ENCODE measurements around the gene RASAL2. TPM values are rescaled to one million over a fixed set of nuclear protein-coding genes. Genes with fewer than 3 reads are reported as not detected.

Gene RASAL2
- polyA plus RNA-seq, 1 experiment, result 27.7 TPM

DNA sequence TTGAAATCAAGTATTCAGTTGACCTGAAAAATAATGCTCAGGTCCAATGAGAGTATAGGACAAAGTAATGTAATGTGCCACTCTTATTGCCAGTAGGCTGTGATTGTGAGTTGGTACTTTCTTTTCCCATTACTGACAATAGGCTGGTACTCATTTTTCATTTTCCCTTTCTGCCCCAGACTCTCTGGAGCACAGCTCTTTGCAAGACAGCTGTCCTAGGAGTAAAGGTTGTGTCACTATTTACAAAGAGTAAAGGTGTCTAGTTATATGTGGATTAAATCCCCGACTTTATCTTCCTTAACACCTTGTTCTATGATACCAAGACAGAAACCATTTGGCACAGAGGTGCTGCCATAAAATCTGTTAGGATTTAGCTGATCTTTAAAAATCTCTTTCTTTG, 32.3 kb upstream of the RASAL2 start:
- no peaks in the 10 kb centered on the region for H3K27me3 ChIP-seq (ENCODE audit: control insufficient read depth, insufficient read depth, low read length)
- TF ChIP-seq, protein P1, sequence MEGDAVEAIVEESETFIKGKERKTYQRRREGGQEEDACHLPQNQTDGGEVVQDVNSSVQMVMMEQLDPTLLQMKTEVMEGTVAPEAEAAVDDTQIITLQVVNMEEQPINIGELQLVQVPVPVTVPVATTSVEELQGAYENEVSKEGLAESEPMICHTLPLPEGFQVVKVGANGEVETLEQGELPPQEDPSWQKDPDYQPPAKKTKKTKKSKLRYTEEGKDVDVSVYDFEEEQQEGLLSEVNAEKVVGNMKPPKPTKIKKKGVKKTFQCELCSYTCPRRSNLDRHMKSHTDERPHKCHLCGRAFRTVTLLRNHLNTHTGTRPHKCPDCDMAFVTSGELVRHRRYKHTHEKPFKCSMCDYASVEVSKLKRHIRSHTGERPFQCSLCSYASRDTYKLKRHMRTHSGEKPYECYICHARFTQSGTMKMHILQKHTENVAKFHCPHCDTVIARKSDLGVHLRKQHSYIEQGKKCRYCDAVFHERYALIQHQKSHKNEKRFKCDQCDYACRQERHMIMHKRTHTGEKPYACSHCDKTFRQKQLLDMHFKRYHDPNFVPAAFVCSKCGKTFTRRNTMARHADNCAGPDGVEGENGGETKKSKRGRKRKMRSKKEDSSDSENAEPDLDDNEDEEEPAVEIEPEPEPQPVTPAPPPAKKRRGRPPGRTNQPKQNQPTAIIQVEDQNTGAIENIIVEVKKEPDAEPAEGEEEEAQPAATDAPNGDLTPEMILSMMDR (IDR thresholded peaks at IDR 0.05; ENCODE audit: insufficient read depth, low read depth, low read length), result no peak
- H3K36me3 ChIP-seq (ENCODE audit: control insufficient read depth, insufficient read depth, low read length), result no peaks in the 10 kb centered on the region
- POLR2A ChIA-PET, result interaction anchor here (0.6 kb wide), 1 partner anchor 24 kb away, joined by 3 read pairs; no protein-coding TSS in a partner anchor
- no peak for DNase-seq (ENCODE audit: low read depth)
- H3K4me3 ChIP-seq (ENCODE audit: low read depth, low read length), result no peak overlapping the region
- CTCF ChIA-PET, result interaction anchor here (1.5 to 1.7 kb wide), 2 partner anchors 9 to 10 kb away, joined by 5 read pairs; no protein-coding TSS in a partner anchor

DNA sequence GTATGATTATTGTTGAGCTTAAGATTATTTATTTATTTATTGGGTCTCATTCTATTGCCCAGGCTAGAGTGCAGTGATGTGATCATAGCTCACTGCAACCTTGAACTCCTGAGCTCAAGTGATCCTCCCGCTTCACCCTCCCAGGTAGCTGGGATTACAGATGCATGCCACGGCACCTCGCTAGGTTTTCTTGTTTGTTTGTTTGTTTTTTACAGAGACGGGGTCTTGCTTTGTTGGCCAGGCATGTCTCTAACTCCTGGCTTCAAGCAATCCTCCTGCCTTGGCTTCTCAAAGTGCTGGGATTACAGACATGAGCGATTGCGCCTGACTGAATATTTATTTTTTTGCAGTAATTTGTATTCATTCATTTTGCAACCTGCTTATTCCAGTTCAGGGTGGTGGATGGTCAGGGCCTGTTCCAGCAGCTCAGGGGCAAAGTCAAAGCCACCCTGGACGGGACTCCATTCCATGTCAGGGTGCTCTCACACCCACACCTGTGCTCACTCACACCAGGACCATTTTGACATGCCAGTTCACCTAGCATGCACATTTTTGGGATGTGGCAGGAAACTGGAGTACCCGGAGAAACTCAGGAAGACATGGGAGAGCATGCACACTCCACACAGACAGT, 29.6 kb upstream of the RASAL2 start:
- ChIA-PET CTCF (no interaction called here), POLR2A (no interaction called here)
- Histone ChIP-seq H3K27me3 (ENCODE audit: control insufficient read depth, insufficient read depth, low read length) (no peaks in the 10 kb centered on the region), H3K4me3 (ENCODE audit: low read depth, low read length) (no peak overlapping the region), H3K36me3 (ENCODE audit: control insufficient read depth, insufficient read depth, low read length) (no peaks in the 10 kb centered on the region)
- TF ChIP-seq, protein P1 (IDR thresholded peaks at IDR 0.05; ENCODE audit: insufficient read depth, low read depth, low read length), result no peak
- DNase-seq (ENCODE audit: low read depth), result no peak

DNA sequence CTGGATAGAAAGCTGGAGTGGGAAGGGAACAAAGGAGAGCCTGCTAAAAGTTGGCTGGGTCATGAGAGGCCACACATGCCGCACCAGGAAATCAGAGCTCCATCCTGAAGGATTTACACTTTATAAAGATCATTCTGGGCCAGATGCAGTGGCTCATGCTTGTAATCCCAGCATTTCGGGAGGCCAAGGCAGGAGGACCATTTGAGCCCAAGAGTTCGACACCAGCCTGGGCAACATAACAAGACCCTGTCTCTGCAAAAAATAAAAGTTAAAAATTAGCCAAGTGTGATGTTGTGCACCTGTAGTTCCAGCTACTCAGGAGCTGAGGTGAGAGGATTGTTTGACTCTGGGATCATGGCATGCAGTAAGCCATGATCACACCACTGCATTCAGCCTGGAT, 28.7 kb upstream of the RASAL2 start:
- no peak for DNase-seq (ENCODE audit: low read depth)
- TF ChIP-seq, protein P1 (IDR thresholded peaks at IDR 0.05; ENCODE audit: insufficient read depth, low read depth, low read length), result no peak
- Histone ChIP-seq H3K27me3 (ENCODE audit: control insufficient read depth, insufficient read depth, low read length) (no peaks in the 10 kb centered on the region), H3K36me3 (ENCODE audit: control insufficient read depth, insufficient read depth, low read length) (no peaks in the 10 kb centered on the region), H3K4me3 (ENCODE audit: low read depth, low read length) (no peak overlapping the region)
- ChIA-PET CTCF (interaction anchor here (1.0 kb wide), 1 partner anchor 18 kb away, joined by 3 read pairs; no protein-coding TSS in a partner anchor), POLR2A (no interaction called here)

DNA sequence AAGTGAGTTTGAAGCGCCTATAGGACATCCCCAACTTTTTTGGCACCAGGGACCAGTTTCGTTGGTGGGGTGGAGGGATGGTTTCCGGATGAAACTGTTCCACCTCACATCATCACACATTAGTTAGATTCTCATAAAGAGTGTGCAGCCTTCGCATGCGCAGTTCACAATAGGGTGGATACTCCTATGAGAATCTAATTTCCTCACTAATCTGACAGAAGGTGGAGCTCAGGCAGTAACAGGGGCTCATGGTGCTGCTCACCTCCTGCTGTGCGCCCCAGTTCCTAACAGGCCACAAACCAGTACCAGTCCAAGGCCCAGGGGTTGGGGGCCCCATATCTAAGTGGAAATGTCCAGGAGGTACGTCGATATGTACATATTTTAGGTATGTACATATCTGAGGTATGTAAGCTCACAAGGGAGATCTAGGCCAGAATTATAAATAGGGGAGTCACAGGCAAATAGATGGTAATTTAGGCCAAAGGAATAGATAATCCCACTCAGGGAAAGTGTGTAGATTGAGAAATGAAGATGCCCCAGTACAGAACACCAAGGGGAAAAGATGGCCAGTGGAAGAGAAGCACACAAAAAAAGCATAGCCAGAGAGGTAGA, 27.5 kb upstream of the RASAL2 start:
- Histone ChIP-seq H3K4me3 (ENCODE audit: low read depth, low read length) (no peak overlapping the region), H3K36me3 (ENCODE audit: control insufficient read depth, insufficient read depth, low read length) (no peaks in the 10 kb centered on the region), H3K27me3 (ENCODE audit: control insufficient read depth, insufficient read depth, low read length) (no peaks in the 10 kb centered on the region)
- DNase-seq (ENCODE audit: low read depth), result no peak
- ChIA-PET POLR2A (interaction anchor here (0.5 kb wide), 1 partner anchor 29 kb away, joined by 3 read pairs; no protein-coding TSS in a partner anchor), CTCF (interaction anchor here (0.8 to 1.2 kb wide), 2 partner anchors 8 to 90 kb away, joined by 3 read pairs; no protein-coding TSS in a partner anchor)
- TF ChIP-seq, protein P1 (IDR thresholded peaks at IDR 0.05; ENCODE audit: insufficient read depth, low read depth, low read length), result no peak

DNA sequence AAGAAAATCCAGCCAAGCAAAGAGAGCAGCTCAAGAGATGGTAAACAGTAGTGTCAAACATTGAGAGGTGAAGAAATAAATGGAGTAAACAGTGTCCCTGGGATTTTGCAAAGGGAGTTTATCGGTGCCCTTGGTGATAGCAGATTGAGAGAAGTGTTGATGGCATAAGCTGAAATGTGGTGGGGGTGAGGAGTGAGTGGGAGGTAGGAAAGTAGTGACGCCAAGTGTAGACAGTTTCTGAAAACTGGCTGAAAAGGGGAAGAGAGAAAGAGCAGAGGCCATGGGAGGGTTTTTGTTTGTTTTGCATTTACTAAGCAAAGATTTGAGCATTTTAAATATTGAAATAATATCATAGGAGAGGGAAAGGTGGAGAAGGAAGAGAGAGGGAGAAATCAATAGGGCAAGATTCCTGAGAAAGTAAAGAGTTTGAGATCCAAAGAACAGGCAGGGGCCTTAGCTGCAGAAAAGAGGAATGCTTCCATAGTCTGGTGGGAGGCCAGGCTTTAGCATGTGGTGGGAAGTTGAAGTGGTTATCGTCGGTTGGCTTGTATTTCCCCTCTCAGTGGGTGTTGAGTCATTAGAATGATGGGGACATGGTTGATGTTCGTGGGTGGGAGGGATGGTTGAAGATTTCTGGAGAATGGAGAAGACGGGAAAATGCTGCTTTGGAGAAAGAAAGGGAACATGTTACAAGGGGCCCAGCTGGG, 26.8 kb upstream of the RASAL2 start:
- Histone ChIP-seq H3K36me3 (ENCODE audit: control insufficient read depth, insufficient read depth, low read length) (no peaks in the 10 kb centered on the region), H3K27me3 (ENCODE audit: control insufficient read depth, insufficient read depth, low read length) (no peaks in the 10 kb centered on the region), H3K4me3 (ENCODE audit: low read depth, low read length) (no peak overlapping the region)
- TF ChIP-seq, protein P1 (IDR thresholded peaks at IDR 0.05; ENCODE audit: insufficient read depth, low read depth, low read length), result no peak
- CTCF ChIA-PET, result interaction anchor here (1.2 kb wide), 1 partner anchor 9 kb away, joined by 3 read pairs; no protein-coding TSS in a partner anchor
- POLR2A ChIA-PET, result no interaction called here
- DNase-seq (ENCODE audit: low read depth), result no peak
